Left cardiac atrium (tissue), 4 donors: ENCODE measurements around the gene SCARB1. TPM values are rescaled to one million over a fixed set of nuclear protein-coding genes. Genes with fewer than 3 reads are reported as not detected.
"Not testable (repeated sequence)": the region's sequence is repeated elsewhere in the genome, so short reads cannot be mapped to it uniquely, and the experiment has no call there.

ENCODE experiments used
- ATAC-seq, 2 donors: fragments of 200-7000 bp; cut with Tn5 transposase; one replicate each; pipeline ENCODE4 v1.9.1; 2020; ENCODE audit warnings: mild to moderate bottlenecking in 2 of 2, moderate library complexity in 2 of 2
- DNase-seq: peaks from one replicate; pipeline ENCODE4 v3.0.0-alpha.2; 2020
- intact Hi-C, 2 donors: fragments of 100-400 bp; cut with DNase I; formaldehyde crosslinking; loops; one replicate each; pipeline versions ENCODE4 v1.14.1 to v1.15.1; 2022 to 2023
- long read RNA-seq: library from polyadenylated mRNA; unstranded; transcript quantifications from one replicate; pipeline ENCODE4 v2.0.0, GENCODE V29; 2021
- total RNA-seq, 2 donors: library from RNA; stranded (reverse); fragmentation: NEBNext Ultra II Directional; extraction: Animal tissue kit (Norgen Biotek cat#: 25700); gene quantifications; one replicate each; pipeline ENCODE4 v1.2.1, GENCODE V29; 2021
- donor health status: DM: no; HTN: yes; CAD: no.
- donor health status: DM: no; HTN: yes; CAD: no; lungs with severe emphysema.
- donor health status: DM: yes; HTN: yes; CAD: no.
- donor health status: Dilated cardiomyopathy.

SCARB1 gene
- 10 to 100 TPM; 26.2 to 31.3 TPM for total RNA-seq
- long read RNA-seq, transcript SCARB1-201 (13 exons, 2,611 nt) = major isoform, 16 of 38 reads
- long read RNA-seq, transcript SCARB1-202 (12 exons, 3,329 nt) = minor isoform, 13 of 38 reads
- long read RNA-seq, partial matches to known transcripts = 6 of 38 reads
- long read RNA-seq, other reads (novel, unspliced or antisense) = 3 of 38 reads

DNA sequence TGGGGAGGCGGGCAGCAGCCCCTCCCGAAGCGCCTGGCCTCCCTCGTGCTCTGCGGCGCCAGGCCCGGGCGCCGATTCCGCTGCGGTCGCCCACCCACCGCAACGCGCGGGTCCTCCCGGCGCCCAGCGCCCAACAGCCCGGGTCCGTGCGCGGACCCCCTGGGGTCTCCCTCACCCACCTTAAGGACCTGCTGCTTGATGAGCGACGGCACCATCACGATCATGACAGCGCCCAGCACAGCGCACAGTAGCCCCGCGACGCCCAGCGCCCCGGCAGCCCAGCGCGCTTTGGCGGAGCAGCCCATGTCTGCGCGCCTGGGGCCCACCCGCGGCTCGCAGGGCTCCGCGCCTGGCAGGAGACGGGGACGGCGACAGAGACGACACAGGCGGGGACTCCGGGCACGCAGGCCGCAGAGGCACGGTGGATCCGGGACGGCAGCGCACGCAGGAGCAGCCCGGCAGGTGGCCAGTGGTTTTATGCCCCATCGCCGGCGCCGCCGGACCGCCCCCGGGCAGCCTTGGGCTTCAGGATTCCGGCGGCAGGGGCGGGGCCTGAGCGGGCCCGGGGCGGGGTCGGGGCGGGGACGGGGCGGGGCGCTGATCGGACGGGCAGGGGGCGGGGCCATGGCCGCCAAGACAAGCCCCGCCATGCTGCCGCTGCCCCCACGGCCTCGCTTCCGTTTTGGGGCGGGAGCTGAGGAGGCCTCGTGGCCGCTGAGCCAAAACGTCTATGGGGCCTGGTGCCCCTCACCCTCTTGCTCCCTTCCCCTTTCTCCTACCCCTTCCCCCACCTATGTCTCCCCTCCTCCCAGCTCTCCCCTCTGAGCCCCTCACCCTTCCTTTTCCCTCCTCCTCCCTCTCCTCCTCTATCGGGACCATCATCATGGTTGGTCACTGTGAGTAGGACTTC is at the start of gene SCARB1:
Gene SCARB1 (minus strand): TSS at position 449 of the 910 bp plus-strand sequence. CDS start 144 bp downstream, at position 305.
- ATAC-seq = peak; percentile 95 to 96
- peak; percentile 87 for DNase-seq
- intact Hi-C loops = no loop called here

- intact Hi-C loops, DNase-seq, ATAC-seq: not testable (repeated sequence)
These were observed 49.0 kb upstream of the SCARB1 start for GRCh38 chr12:124912529-124913287.

- not testable (repeated sequence) for DNase-seq, ATAC-seq
- intact Hi-C loops = loop anchor here in 1 of 2 donors (2.0 kb wide), 1 partner anchor 27 kb away; no protein-coding TSS in a partner anchor
These were observed 47.9 kb upstream of the SCARB1 start for GRCh38 chr12:124911521-124911920.

DNA sequence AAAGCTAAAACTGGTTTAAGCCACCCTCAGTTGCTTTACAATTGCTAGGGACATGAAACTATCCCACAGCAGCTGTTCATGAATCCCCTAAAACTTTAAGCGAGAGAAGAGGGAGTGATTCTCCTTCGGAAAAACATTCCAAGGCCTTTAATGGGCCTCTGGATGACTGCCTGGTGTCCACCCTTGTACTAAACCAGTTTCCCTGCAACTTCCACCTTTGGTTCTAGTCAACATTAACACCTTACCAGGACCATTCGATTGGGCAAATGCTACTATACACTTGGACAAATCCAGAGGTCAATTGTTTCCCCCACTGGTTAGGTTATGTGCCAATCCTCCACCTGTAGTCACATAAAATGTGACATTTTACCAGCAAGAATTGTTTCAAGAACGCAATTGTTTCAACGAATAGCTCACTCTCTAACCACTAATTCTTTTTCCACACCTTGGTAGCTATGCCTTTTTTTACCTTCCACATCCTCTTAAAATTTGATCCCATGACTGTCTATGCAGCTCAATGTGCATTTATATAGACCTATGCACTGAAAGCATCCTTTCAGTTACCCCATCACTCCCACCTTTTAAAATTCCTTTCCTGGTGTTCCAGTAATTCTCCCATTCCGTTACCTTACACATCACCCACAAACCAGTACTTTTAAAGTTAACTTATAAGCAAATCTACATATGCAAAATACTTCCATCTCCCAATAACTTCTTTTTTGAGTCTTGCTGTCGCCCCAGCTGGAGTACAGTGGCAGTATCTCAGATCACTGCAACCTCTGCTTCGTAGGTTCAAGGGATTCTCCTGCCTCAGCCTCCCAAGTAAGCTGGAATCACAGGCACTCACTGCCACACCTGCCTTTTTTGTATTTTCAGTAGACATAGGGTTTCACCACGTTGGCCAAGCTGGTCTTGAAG is 47.2 kb upstream of the SCARB1 start:
- no peak for ATAC-seq
- DNase-seq = no peak
- intact Hi-C loops = loop anchor here in 1 of 2 donors (2.0 kb wide), 1 partner anchor 28 kb away; no protein-coding TSS in a partner anchor

- intact Hi-C loops = loop anchor here in 1 of 2 donors (2.0 kb wide), 1 partner anchor 29 kb away; no protein-coding TSS in a partner anchor
- ATAC-seq = no peak
These were observed 46.3 kb upstream of the SCARB1 start for GRCh38 chr12:124909831-124910560.

GRCh38 chr12:124906606-124907261 is 43.1 kb upstream of the SCARB1 start:
- ATAC-seq (peak; percentile 49 to 53), DNase-seq (peak; percentile 83)
- intact Hi-C loops = no loop called here

More at GRCh38 chr12:124909831-124910560, 46.3 kb upstream of the SCARB1 start:
- no peak for DNase-seq

DNA sequence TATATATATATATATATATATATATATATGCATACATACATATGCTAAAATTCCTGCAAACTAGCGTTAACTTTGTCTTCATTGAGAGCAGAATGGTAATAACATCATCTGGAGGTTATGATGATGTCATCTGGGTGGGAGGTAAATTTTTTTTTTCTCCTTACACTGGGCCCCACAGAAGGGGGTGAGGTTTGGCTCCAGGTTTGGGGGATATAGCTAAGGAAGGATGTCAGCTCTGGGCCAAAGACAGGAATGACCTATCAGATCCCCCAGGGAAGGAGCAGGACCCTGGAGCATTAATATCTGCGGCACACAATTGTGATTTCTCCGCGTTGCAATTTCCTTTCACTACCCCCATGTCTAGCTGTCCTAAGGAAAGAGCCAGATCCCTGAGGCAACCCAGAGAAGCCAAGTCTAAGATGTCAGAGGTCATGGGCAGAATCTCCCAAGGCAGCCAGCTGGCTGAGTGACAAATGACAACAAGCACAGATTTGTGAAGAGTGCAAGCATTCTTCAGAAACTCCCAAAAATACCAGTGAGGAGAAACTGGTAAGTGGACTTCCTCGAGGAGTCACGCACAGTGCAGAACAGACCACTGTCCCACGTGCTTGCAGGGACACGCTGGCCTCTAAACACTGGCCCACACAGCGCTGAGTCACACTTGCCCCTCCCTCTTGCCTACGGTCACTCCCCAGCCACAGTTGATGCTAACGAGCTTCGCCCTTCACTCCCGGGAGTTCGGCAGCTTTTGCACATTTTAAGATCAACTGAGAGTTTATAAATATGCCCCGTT is 40.8 kb upstream of the SCARB1 start:
- ATAC-seq = peak; percentile 95 to 96
- DNase-seq = peak; percentile 91
- intact Hi-C loops = loop anchor here in 1 of 2 donors (5.0 kb wide), 1 partner anchor 852 kb away; no protein-coding TSS in a partner anchor

- DNase-seq (no peak), ATAC-seq (no peak)
- intact Hi-C loops = loop anchor here in 1 of 2 donors (5.0 kb wide), 1 partner anchor 851 kb away; no protein-coding TSS in a partner anchor
These were observed 39.3 kb upstream of the SCARB1 start for GRCh38 chr12:124902916-124903315.

- DNase-seq (no peak), ATAC-seq (no peak)
- intact Hi-C loops = loop anchor here in 1 of 2 donors (5.0 kb wide), 1 partner anchor 849 kb away; no protein-coding TSS in a partner anchor
These were observed 37.3 kb upstream of the SCARB1 start for GRCh38 chr12:124901003-124901402.

GRCh38 chr12:124900345-124900795 is 36.7 kb upstream of the SCARB1 start:
- not testable (repeated sequence) for DNase-seq, ATAC-seq
- intact Hi-C loops = loop anchor here in 1 of 2 donors (5.0 kb wide), 1 partner anchor 848 kb away; no protein-coding TSS in a partner anchor

DNA sequence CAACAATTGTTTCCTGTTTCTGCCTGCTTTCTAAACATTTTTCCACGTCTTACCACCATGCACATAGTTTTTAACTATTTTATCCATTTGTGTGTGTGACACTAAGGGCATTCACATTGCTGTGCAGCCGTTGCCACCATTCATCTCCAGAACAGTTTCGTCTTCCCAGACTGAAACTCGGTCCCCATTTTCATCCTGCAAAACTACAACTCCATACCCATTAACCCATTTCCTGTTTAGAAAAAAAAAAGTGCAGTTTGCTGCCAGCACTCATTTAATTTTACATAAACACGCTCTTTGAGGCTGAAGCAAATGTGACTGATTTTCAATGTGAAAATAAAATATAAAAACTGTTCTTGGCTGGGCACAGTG is 35.2 kb upstream of the SCARB1 start:
- DNase-seq = no peak
- intact Hi-C loops = loop anchor here in 1 of 2 donors (10.0 kb wide), 1 partner anchor 94 kb away; no protein-coding TSS in a partner anchor
- peak in 1 of 2 donors; percentile 14 for ATAC-seq

DNA sequence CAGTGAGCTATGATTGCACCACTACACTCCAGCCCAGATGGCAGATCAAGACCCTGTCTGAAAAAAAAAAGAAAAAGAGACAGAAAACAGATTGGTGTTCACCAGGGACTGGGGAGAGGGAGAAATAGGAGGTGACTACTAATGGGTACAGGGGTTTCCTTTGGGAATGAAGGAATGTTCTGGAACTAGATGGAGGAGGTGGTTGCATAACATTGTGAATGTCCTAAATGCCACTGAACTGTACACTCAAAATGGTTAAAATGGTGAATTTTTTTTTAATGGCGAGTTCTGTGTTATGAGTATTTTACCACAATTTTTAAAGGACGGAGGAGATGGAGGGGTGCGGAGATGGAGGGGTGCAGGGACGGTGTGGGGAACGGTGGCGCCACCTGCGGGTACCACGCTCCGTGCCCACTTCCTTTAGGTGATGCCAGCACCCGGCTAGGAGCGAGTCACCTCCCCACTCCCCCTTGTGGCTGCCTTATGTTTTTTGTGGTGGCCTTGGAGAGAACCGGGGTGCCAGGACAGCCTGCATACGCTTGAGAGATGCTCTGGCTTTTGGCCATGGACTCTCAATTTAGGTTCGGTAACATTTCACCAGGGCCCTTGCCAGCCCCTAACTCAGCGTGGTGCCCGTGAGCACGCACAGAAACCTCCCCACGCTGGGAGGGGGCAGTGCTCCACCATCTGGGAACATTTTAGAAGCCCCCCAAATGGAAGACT is 34.7 kb upstream of the SCARB1 start:
- no peak for DNase-seq
- intact Hi-C loops = loop anchor here in 1 of 2 donors (10.0 kb wide), 1 partner anchor 94 kb away; no protein-coding TSS in a partner anchor
- ATAC-seq = peak; percentile 62 to 82

GRCh38 chr12:124896461-124896860 is 32.8 kb upstream of the SCARB1 start:
- ATAC-seq (no peak), DNase-seq (no peak)
- intact Hi-C loops = loop anchor here in 1 of 2 donors (10.0 kb wide), 1 partner anchor 92 kb away; no protein-coding TSS in a partner anchor

DNA sequence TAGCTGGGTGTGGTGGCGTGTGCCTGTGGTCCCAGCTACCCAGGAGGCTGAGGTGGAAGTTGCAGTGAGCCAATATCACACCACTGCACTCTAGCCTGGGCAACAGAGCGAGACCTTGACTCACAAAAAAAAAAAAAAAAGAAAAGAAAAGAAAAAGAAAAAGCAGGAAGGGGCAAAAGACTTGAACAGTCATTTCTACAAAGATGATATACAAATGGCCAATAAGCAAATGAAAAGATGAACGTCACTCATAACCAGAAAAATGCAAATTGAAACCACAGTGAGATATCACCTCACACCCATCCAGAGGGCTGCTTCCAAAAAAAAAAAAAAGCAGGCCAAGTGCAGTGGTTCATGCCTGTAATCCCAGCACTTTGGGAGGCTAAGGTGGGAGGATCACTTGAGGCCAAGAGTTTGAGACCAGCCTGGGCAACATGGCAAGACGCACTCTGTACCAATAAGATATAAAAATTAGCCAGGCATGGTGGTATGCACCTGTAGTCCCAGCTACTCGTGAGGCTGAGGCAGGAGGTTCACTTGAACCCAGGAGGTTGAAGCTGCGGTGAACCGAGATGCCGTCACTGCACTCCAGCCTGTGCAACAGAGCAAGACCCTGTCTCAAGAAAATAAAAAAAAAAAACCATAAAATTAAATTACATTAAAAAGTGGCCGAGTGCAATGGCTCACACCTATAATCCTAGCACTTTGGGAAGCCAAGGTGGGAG is 30.3 kb upstream of the SCARB1 start:
- DNase-seq (no peak), ATAC-seq (no peak)
- intact Hi-C loops = loop anchor here in 1 of 2 donors (10.0 kb wide), 1 partner anchor 89 kb away; no protein-coding TSS in a partner anchor
